GM19438 (cell line): ENCODE measurements around the gene TRIP11.

ENCODE experiments used
- ATAC-seq: cut with Tn5 transposase; IDR thresholded peaks from one replicate; pipeline ENCODE4 v1.9.1; 2021; ENCODE audit warnings: low read depth; ENCODE audit not compliant: unreplicated experiment

The TRIP11 gene

GRCh38 chr14:92012121-92012748 is 27.6 kb downstream of the TRIP11 start:
- ATAC-seq: no peak

- ATAC-seq: no peak
Measured at GRCh38 chr14:92010644-92011043, 29.2 kb downstream of the TRIP11 start.

- no peak for ATAC-seq
Measured at GRCh38 chr14:92009604-92010003, 30.3 kb downstream of the TRIP11 start.

- ATAC-seq: no peak
Measured at GRCh38 chr14:92005019-92005418, 34.8 kb downstream of the TRIP11 start.

GRCh38 chr14:92004062-92004461 is 35.8 kb downstream of the TRIP11 start:
- no peak for ATAC-seq

GRCh38 chr14:91998667-91999570 is 40.9 kb downstream of the TRIP11 start:
- no peak for ATAC-seq

GRCh38 chr14:91997492-91997891 is 42.4 kb downstream of the TRIP11 start:
- no peak for ATAC-seq

- no peak for ATAC-seq
Measured at GRCh38 chr14:91996948-91997371, 42.9 kb downstream of the TRIP11 start.

GRCh38 chr14:91987192-91987591 is 52.7 kb downstream of the TRIP11 start:
- ATAC-seq: no peak

GRCh38 chr14:91985521-91986255 is 54.2 kb downstream of the TRIP11 start:
- ATAC-seq: no peak

- no peak for ATAC-seq
Measured at GRCh38 chr14:91985008-91985407, 54.9 kb downstream of the TRIP11 start.

- ATAC-seq: no peak
Measured at GRCh38 chr14:91983588-91983987, 56.3 kb downstream of the TRIP11 start.

- no peak for ATAC-seq
Measured at GRCh38 chr14:91980157-91980556, 59.7 kb downstream of the TRIP11 start.

- no peak for ATAC-seq
Measured at GRCh38 chr14:91977884-91978283, 62.0 kb downstream of the TRIP11 start.

- ATAC-seq: no peak
Measured at GRCh38 chr14:91975763-91976162, 64.1 kb downstream of the TRIP11 start.

GRCh38 chr14:91971188-91971778 is 68.6 kb downstream of the TRIP11 start:
- ATAC-seq: no peak

GRCh38 chr14:91968280-91968679 is 71.6 kb downstream of the TRIP11 start:
- ATAC-seq: no peak

- ATAC-seq: no peak
Measured at GRCh38 chr14:91964724-91965123, 75.1 kb downstream of the TRIP11 start.

- no peak for ATAC-seq
Measured at GRCh38 chr14:91964011-91964410, 75.8 kb downstream of the TRIP11 start.

GRCh38 chr14:91963465-91963864 is 76.4 kb downstream of the TRIP11 start:
- ATAC-seq: no peak
